Erythroblast (primary cell): Measurements from ENCODE around the gene SOCS3.

ENCODE experiments used
- GATA1 ChIP-seq: IDR thresholded peaks from 2 replicates; pipeline ENCODE4 v1.6.1; 2011; ENCODE audit warnings: low read depth, mild to moderate bottlenecking, control low read depth, low read length, moderate library complexity
- POLR2A ChIP-seq: IDR thresholded peaks from 2 replicates; pipeline ENCODE4 v1.6.1; 2011; ENCODE audit warnings: mild to moderate bottlenecking, low read length

DNA sequence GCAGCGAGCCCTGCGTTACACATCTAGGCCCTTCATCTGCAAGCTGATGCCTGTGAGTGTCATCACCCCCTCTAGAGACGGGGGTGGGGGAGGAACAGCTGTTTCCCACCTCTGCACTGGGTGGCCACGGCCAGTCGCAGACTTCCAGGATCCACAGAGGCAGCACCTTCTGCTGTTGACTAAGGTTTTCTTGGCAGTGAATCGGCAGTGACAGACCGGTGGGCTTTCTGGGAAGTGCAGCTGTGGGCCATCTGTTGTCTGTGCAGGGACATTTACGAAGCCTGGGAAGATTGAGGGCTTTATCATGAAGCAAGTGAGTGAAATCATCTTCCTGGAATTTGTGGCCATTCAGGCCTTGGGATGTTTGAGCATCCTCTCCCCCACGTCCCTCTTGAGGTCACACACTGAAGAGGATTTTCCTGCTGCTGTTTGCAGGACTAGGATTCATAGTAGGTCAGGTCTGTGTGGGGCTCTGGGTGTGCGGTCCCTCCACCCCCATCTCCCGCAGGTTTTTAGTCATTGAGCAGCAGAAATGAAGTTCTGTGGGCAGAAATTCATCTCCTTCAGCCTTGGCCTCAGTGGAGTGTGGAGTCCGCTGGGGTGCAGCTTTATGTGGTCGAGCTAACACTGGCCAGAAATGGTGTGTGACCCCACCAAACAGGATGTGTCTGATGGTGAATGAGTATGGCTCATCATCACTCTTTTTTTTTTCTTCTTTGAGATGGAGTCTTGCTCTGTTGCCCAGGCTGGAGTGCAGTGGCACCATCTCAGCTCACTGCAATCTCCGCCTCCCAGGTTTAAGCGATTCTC lies 30.6 kb upstream of the SOCS3 start:
- TF ChIP-seq POLR2A (no peak), GATA1 (no peak)
